ENCODE results near the gene FOCAD.

DNA sequence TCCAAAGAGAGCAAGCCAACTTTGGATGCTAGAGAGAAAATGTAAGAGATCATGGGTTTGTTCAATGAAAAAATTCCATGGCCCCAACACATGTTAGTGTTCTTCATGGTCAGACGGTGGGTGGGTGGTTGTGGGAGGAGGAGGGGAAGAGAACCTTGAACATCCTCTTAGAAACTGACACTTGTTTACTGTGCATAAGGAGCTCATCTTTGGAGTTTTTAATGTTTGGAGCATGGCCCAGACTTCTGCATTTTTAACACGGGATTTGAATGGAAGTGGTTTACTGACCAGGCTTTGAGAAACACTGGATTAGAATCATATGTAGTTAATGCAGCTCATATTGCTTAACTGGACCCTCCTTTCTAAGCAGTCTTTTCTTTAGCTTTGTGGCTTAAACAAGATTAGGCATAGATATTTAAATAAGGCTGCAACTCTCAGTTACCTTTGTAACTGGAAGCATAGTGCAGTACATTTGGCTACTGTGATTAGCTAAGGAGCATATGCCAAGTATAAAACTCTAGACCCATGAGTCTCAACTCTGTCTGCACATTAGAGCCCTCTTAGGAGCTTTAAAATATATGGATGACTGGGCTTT, 60.1 kb downstream of the FOCAD start:
- TF ChIP-seq, protein P1, sequence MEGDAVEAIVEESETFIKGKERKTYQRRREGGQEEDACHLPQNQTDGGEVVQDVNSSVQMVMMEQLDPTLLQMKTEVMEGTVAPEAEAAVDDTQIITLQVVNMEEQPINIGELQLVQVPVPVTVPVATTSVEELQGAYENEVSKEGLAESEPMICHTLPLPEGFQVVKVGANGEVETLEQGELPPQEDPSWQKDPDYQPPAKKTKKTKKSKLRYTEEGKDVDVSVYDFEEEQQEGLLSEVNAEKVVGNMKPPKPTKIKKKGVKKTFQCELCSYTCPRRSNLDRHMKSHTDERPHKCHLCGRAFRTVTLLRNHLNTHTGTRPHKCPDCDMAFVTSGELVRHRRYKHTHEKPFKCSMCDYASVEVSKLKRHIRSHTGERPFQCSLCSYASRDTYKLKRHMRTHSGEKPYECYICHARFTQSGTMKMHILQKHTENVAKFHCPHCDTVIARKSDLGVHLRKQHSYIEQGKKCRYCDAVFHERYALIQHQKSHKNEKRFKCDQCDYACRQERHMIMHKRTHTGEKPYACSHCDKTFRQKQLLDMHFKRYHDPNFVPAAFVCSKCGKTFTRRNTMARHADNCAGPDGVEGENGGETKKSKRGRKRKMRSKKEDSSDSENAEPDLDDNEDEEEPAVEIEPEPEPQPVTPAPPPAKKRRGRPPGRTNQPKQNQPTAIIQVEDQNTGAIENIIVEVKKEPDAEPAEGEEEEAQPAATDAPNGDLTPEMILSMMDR (conservative IDR thresholded peaks at IDR 0.05 in 1 of 2, IDR thresholded peaks at IDR 0.05 in 1 of 2; ENCODE audit: low read depth in 1 of 2, low read length in 2 of 2): no peak
- no peak for TF ChIP-seq EZH2 (IDR thresholded peaks at IDR 0.05; ENCODE audit: low read length, missing control alignments)

Measured in fibroblast of lung (primary cell).